Lung (tissue), 16 donors: ENCODE measurements around the gene ANKRD36. TPM values are rescaled to one million over a fixed set of nuclear protein-coding genes. Genes with fewer than 3 reads are reported as not detected.
A peak's percentile ranks its signal among the peaks of the same experiment; 100 is the strongest.
"Not testable (repeated sequence)": the region's sequence is repeated elsewhere in the genome, so short reads cannot be mapped to it uniquely, and the experiment has no call there.

Experiments
- ATAC-seq: fragments of 200-7000 bp; cut with Tn5 transposase; one replicate; pipeline ENCODE4 v1.9.1; 2020; ENCODE audit warnings: moderate number of reproducible peaks; ENCODE audit not compliant: insufficient read depth, low FRiP score
- DNase-seq, 3 donors: peaks; one replicate each; pipeline ENCODE4 v3.0.0-alpha.2; 2013 to 2017
- H3K27ac ChIP-seq, 2 donors: one replicate each; pipeline ENCODE4 v1.5.1; 2013; ENCODE audit warnings: mild to moderate bottlenecking in 2 of 2, moderate library complexity in 2 of 2, control low read depth in 1 of 2, inconsistent platforms in 1 of 2, low read depth in 1 of 2, low read length in 1 of 2
- H3K27me3 ChIP-seq, 3 donors: one replicate each; pipeline ENCODE4 v1.5.1; 2013; ENCODE audit warnings: low read length in 2 of 3; ENCODE audit not compliant: control insufficient read depth in 3 of 3, insufficient read depth in 3 of 3
- H3K36me3 ChIP-seq, 4 donors: one replicate each; pipeline ENCODE4 v1.5.1; 2013; ENCODE audit warnings: low read length in 4 of 4, mild to moderate bottlenecking in 1 of 4, moderate library complexity in 1 of 4; ENCODE audit not compliant: control insufficient read depth in 4 of 4, insufficient read depth in 4 of 4
- H3K4me1 ChIP-seq, 5 donors: one replicate each; pipeline ENCODE4 v1.5.1; 2013; ENCODE audit warnings: low read length in 5 of 5, mild to moderate bottlenecking in 2 of 5, moderate library complexity in 1 of 5; ENCODE audit not compliant: control insufficient read depth in 5 of 5, insufficient read depth in 5 of 5
- H3K4me3 ChIP-seq: one replicate; pipeline ENCODE4 v1.5.1; 2013; ENCODE audit warnings: mild to moderate bottlenecking, control low read depth, moderate library complexity
- H3K9ac ChIP-seq, 2 donors: one replicate each; pipeline ENCODE4 v1.5.1; 2013; ENCODE audit warnings: low read length in 2 of 2, control low read depth in 1 of 2; ENCODE audit not compliant: insufficient read depth in 1 of 2
- H3K9me3 ChIP-seq, 4 donors: one replicate each; pipeline ENCODE4 v1.5.1; 2013; ENCODE audit warnings: low read length in 3 of 4, mild to moderate bottlenecking in 1 of 4, moderate library complexity in 1 of 4; ENCODE audit not compliant: control insufficient read depth in 4 of 4, insufficient read depth in 3 of 4
- CTCF ChIP-seq: IDR thresholded peaks from 2 replicates; pipeline ENCODE4 v1.5.1; 2012; ENCODE audit warnings: mild to moderate bottlenecking; ENCODE audit errors: control extremely low read depth, extremely low read depth
- WGBS, 2 donors: extraction: QIAGEN DNeasy Blood & Tissue Kit; methylation state at CpG; one replicate each; pipeline ENCODE4 v1.1.7; 2013; 5-methylcytosine and 5-hydroxymethylcytosine counted together
- long read RNA-seq, 5 donors: transcript quantifications; one replicate each; lab custom pipeline, GENCODE V29; 2026
- polyA plus RNA-seq, 2 donors: library from polyadenylated mRNA; stranded (reverse); fragments of 200-250 nt; gene quantifications; one replicate each; pipeline ENCODE4 v1.2.1, GENCODE V29; 2013
- total RNA-seq, 2 donors: library from RNA; depleted of rRNA in 1 of 2; stranded (reverse); fragments of >200 nt in 1 of 2; gene quantifications; one replicate each; pipeline ENCODE4 v1.2.1, GENCODE V29; 2014 to 2021
- donor health status: control.
- donor health status: control.
- donor health status: Bipolar disorder and iron deficiency.
- donor health status: healthy.
- donor health status: DM: yes; HTN: yes; CAD: no.

Gene ANKRD36
- total RNA-seq (10 to 100 TPM; 23.8 to 96.4 TPM), polyA plus RNA-seq (1 to 10 TPM; 1.5 to 8.5 TPM)
- long read RNA-seq, donor 1, partial matches to known transcripts = 5 of 5 reads
- long read RNA-seq, donor 1, other reads (novel, unspliced or antisense) = 0 of 5 reads
- long read RNA-seq, donor 2 = 0 reads
- long read RNA-seq, donor 3, partial matches to known transcripts = 18 of 18 reads
- long read RNA-seq, donor 3, other reads (novel, unspliced or antisense) = 0 of 18 reads
- long read RNA-seq, donor 4 = 0 reads
- long read RNA-seq, donor 5, partial matches to known transcripts = 25 of 26 reads
- long read RNA-seq, donor 5, other reads (novel, unspliced or antisense) = 0 of 26 reads

GRCh38 chr2:97113050-97113881, at the start of gene ANKRD36:
ANKRD36 (plus strand) TSS chr2:97113153; CDS start chr2:97113740, 587 bp downstream.
- not testable (repeated sequence) for H3K9me3 ChIP-seq, H3K27me3 ChIP-seq, H3K4me1 ChIP-seq, H3K36me3 ChIP-seq
- TF ChIP-seq CTCF = peak; percentile 44
- Histone ChIP-seq H3K4me3 (peak within 1 kb of the TSS; percentile 60), H3K27ac (peak within 1 kb of the TSS; percentile 89 to 94), H3K9ac (peak within 1 kb of the TSS; percentile 16 to 79)
- ATAC-seq (peak; percentile 96), DNase-seq (peak; percentile 90 to 91 (median 91))
- 0% methylated on average over 31 to 63 of the region's 74 CpGs for WGBS, 2 donors

- H3K9ac ChIP-seq, ATAC-seq, H3K27ac ChIP-seq, H3K27me3 ChIP-seq, DNase-seq, H3K9me3 ChIP-seq, H3K36me3 ChIP-seq, H3K4me1 ChIP-seq, H3K4me3 ChIP-seq: not testable (repeated sequence)
- WGBS, 2 donors = 73 to 80% methylated on average over 5 of the region's 5 CpGs
Observed at GRCh38 chr2:97066030-97066429, 46.9 kb upstream of the ANKRD36 start.

- TF ChIP-seq CTCF = no peak
- WGBS, 2 donors = 86 to 92% methylated on average over 5 of the region's 5 CpGs
- ATAC-seq = no peak
Observed at GRCh38 chr2:97067279-97068004, 45.5 kb upstream of the ANKRD36 start.

More at GRCh38 chr2:97067279-97068004, 45.5 kb upstream of the ANKRD36 start:
- no peaks in the 10 kb centered on the region for H3K4me1 ChIP-seq
- no peak overlapping the region for H3K27ac ChIP-seq
- no peak overlapping the region for H3K4me3 ChIP-seq
- peaks cover 0 to 3% (median 0%) of the 10 kb centered on the region in 4 donors for H3K9me3 ChIP-seq
- no peaks in the 10 kb centered on the region for H3K36me3 ChIP-seq
- no peaks in the 10 kb centered on the region for H3K27me3 ChIP-seq
- H3K9ac ChIP-seq = no peak overlapping the region
- DNase-seq = no peak
